GM19467 (cell line): ENCODE results near the gene CFAP100.

Experiments
- ATAC-seq: cut with Tn5 transposase; IDR thresholded peaks from one replicate; pipeline ENCODE4 v1.9.1; 2021; ENCODE audit warnings: mild to moderate bottlenecking, moderate library complexity; ENCODE audit not compliant: unreplicated experiment

Gene CFAP100

GRCh38 chr3:126456766-126457388 lies 62.2 kb downstream of the CFAP100 start:
- no peak for ATAC-seq

- ATAC-seq: no peak
These were observed 64.5 kb downstream of the CFAP100 start for GRCh38 chr3:126459111-126459762.

GRCh38 chr3:126459763-126460127 lies 65.0 kb downstream of the CFAP100 start:
- ATAC-seq: no peak

- no peak for ATAC-seq
These were observed 65.7 kb downstream of the CFAP100 start for GRCh38 chr3:126460381-126460780.

GRCh38 chr3:126461450-126462070 lies 66.9 kb downstream of the CFAP100 start:
- ATAC-seq: no peak

- ATAC-seq: no peak
These were observed 68.8 kb downstream of the CFAP100 start for GRCh38 chr3:126463521-126463920.

- ATAC-seq: no peak
These were observed 69.4 kb downstream of the CFAP100 start for GRCh38 chr3:126464093-126464492.

- ATAC-seq: no peak
These were observed 69.8 kb downstream of the CFAP100 start for GRCh38 chr3:126464494-126464893.

GRCh38 chr3:126464997-126465396 lies 70.3 kb downstream of the CFAP100 start:
- no peak for ATAC-seq

GRCh38 chr3:126465928-126466544 lies 71.3 kb downstream of the CFAP100 start:
- ATAC-seq: no peak

GRCh38 chr3:126466886-126467610 lies 72.3 kb downstream of the CFAP100 start:
- ATAC-seq: no peak

- no peak for ATAC-seq
These were observed 72.9 kb downstream of the CFAP100 start for GRCh38 chr3:126467611-126467955.

GRCh38 chr3:126468028-126468891 lies 73.6 kb downstream of the CFAP100 start:
- no peak for ATAC-seq

GRCh38 chr3:126469479-126469878 lies 74.8 kb downstream of the CFAP100 start:
- no peak for ATAC-seq

GRCh38 chr3:126472277-126473006 lies 77.7 kb downstream of the CFAP100 start:
- ATAC-seq: no peak

GRCh38 chr3:126473292-126474168 lies 78.8 kb downstream of the CFAP100 start:
- ATAC-seq: no peak

GRCh38 chr3:126474498-126475412 lies 80.0 kb downstream of the CFAP100 start:
- peak; percentile 21 for ATAC-seq
